ENCODE data around the gene DHFR2. TPM values are rescaled to one million over a fixed set of nuclear protein-coding genes. Genes with fewer than 3 reads are reported as not detected.
A peak's percentile ranks its signal among the peaks of the same experiment; 100 is the strongest.
"Not testable (repeated sequence)": the region's sequence is repeated elsewhere in the genome, so short reads cannot be mapped to it uniquely, and the experiment has no call there.

The DHFR2 gene
- 1 to 10 TPM; 1.5 to 1.9 TPM for polyA plus RNA-seq

- peak within 1 kb of the TSS; percentile 72 to 87 for H3K4me3 ChIP-seq (ENCODE audit: low read depth in 1 of 2, low read length in 2 of 2)
- peaks cover 0 to 8% of the 10 kb centered on the region in 2 donors for H3K4me1 ChIP-seq (ENCODE audit: control insufficient read depth in 2 of 2, insufficient read depth in 2 of 2, low read length in 1 of 2)
- 0 to 1% methylated on average over 52 of the region's 52 CpGs for WGBS, 2 donors
- H3K9me3 ChIP-seq (ENCODE audit: control insufficient read depth in 2 of 2, insufficient read depth in 1 of 2, low read depth in 1 of 2, low read length in 1 of 2), result no peaks in the 10 kb centered on the region
- H3K27ac ChIP-seq (ENCODE audit: low read depth in 2 of 2, low read length in 1 of 2), result peak within 1 kb of the TSS; percentile 92 to 97
- no peaks in the 10 kb centered on the region for H3K36me3 ChIP-seq (ENCODE audit: control insufficient read depth in 2 of 2, insufficient read depth in 2 of 2, low read length in 1 of 2)
- no peaks in the 10 kb centered on the region for H3K27me3 ChIP-seq (ENCODE audit: control insufficient read depth in 1 of 2, insufficient read depth in 2 of 2, low read length in 2 of 2)
Observed at GRCh38 chr3:94062513-94063404, at the start of gene DHFR2, which contains the start of gene NSUN3. Gene DHFR2 (minus strand): TSS chr3:94062916. CDS start chr3:94061511, 1,405 bp downstream. Gene NSUN3 (plus strand): TSS chr3:94063061. CDS start chr3:94063127, 66 bp downstream.

GRCh38 chr3:94110854-94111253 lies 48.1 kb upstream of the DHFR2 start:
- Histone ChIP-seq H3K4me1 (ENCODE audit: control insufficient read depth in 2 of 2, insufficient read depth in 2 of 2, low read length in 1 of 2) (no peaks in the 10 kb centered on the region), H3K27ac (ENCODE audit: low read depth in 2 of 2, low read length in 1 of 2) (no peak overlapping the region), H3K27me3 (ENCODE audit: control insufficient read depth in 1 of 2, insufficient read depth in 2 of 2, low read length in 2 of 2) (no peaks in the 10 kb centered on the region), H3K36me3 (ENCODE audit: control insufficient read depth in 2 of 2, insufficient read depth in 2 of 2, low read length in 1 of 2) (peaks cover 0 to 3% of the 10 kb centered on the region in 2 donors), H3K4me3 (ENCODE audit: low read depth in 1 of 2, low read length in 2 of 2) (no peak overlapping the region), H3K9me3 (ENCODE audit: control insufficient read depth in 2 of 2, insufficient read depth in 1 of 2, low read depth in 1 of 2, low read length in 1 of 2) (no peaks in the 10 kb centered on the region)

- not testable (repeated sequence) for H3K36me3 ChIP-seq (ENCODE audit: control insufficient read depth in 2 of 2, insufficient read depth in 2 of 2, low read length in 1 of 2); H3K27me3 ChIP-seq (ENCODE audit: control insufficient read depth in 1 of 2, insufficient read depth in 2 of 2, low read length in 2 of 2); H3K4me3 ChIP-seq (ENCODE audit: low read depth in 1 of 2, low read length in 2 of 2)
Observed at GRCh38 chr3:94110232-94110631, 47.5 kb upstream of the DHFR2 start.

GRCh38 chr3:94106268-94106667 lies 43.6 kb upstream of the DHFR2 start:
- H3K27me3 ChIP-seq (ENCODE audit: control insufficient read depth in 1 of 2, insufficient read depth in 2 of 2, low read length in 2 of 2), result no peaks in the 10 kb centered on the region
- WGBS, 2 donors, result 66 to 75% methylated on average over 5 of the region's 5 CpGs
- no peaks in the 10 kb centered on the region for H3K9me3 ChIP-seq (ENCODE audit: control insufficient read depth in 2 of 2, insufficient read depth in 1 of 2, low read depth in 1 of 2, low read length in 1 of 2)
- no peak overlapping the region for H3K27ac ChIP-seq (ENCODE audit: low read depth in 2 of 2, low read length in 1 of 2)
- no peak overlapping the region for H3K4me3 ChIP-seq (ENCODE audit: low read depth in 1 of 2, low read length in 2 of 2)
- H3K36me3 ChIP-seq (ENCODE audit: control insufficient read depth in 2 of 2, insufficient read depth in 2 of 2, low read length in 1 of 2), result peaks cover 0 to 3% of the 10 kb centered on the region in 2 donors
- H3K4me1 ChIP-seq (ENCODE audit: control insufficient read depth in 2 of 2, insufficient read depth in 2 of 2, low read length in 1 of 2), result no peaks in the 10 kb centered on the region

More at GRCh38 chr3:94110232-94110631, 47.5 kb upstream of the DHFR2 start:
- not testable (repeated sequence) for H3K9me3 ChIP-seq (ENCODE audit: control insufficient read depth in 2 of 2, insufficient read depth in 1 of 2, low read depth in 1 of 2, low read length in 1 of 2); H3K4me1 ChIP-seq (ENCODE audit: control insufficient read depth in 2 of 2, insufficient read depth in 2 of 2, low read length in 1 of 2); H3K27ac ChIP-seq (ENCODE audit: low read depth in 2 of 2, low read length in 1 of 2)

- H3K9me3 ChIP-seq (ENCODE audit: control insufficient read depth in 2 of 2, insufficient read depth in 1 of 2, low read depth in 1 of 2, low read length in 1 of 2), result no peaks in the 10 kb centered on the region
- peaks cover 0 to 6% of the 10 kb centered on the region in 2 donors for H3K36me3 ChIP-seq (ENCODE audit: control insufficient read depth in 2 of 2, insufficient read depth in 2 of 2, low read length in 1 of 2)
- 71 to 73% methylated on average over 4 of the region's 4 CpGs for WGBS, 2 donors
Observed at GRCh38 chr3:94101860-94102259, 39.1 kb upstream of the DHFR2 start.

GRCh38 chr3:94099311-94099710 lies 36.6 kb upstream of the DHFR2 start:
- H3K27ac ChIP-seq (ENCODE audit: low read depth in 2 of 2, low read length in 1 of 2), result no peak overlapping the region
- H3K27me3 ChIP-seq (ENCODE audit: control insufficient read depth in 1 of 2, insufficient read depth in 2 of 2, low read length in 2 of 2), result no peaks in the 10 kb centered on the region
- no peaks in the 10 kb centered on the region for H3K9me3 ChIP-seq (ENCODE audit: control insufficient read depth in 2 of 2, insufficient read depth in 1 of 2, low read depth in 1 of 2, low read length in 1 of 2)
- H3K36me3 ChIP-seq (ENCODE audit: control insufficient read depth in 2 of 2, insufficient read depth in 2 of 2, low read length in 1 of 2), result peaks cover 5 to 8% of the 10 kb centered on the region in 2 donors
- no peak overlapping the region for H3K4me3 ChIP-seq (ENCODE audit: low read depth in 1 of 2, low read length in 2 of 2)
- H3K4me1 ChIP-seq (ENCODE audit: control insufficient read depth in 2 of 2, insufficient read depth in 2 of 2, low read length in 1 of 2), result no peaks in the 10 kb centered on the region
- 86 to 100% methylated on average over 1 of the region's 1 CpG for WGBS, 2 donors

More at GRCh38 chr3:94101860-94102259, 39.1 kb upstream of the DHFR2 start:
- Histone ChIP-seq H3K27me3 (ENCODE audit: control insufficient read depth in 1 of 2, insufficient read depth in 2 of 2, low read length in 2 of 2) (no peaks in the 10 kb centered on the region), H3K27ac (ENCODE audit: low read depth in 2 of 2, low read length in 1 of 2) (no peak overlapping the region), H3K4me1 (ENCODE audit: control insufficient read depth in 2 of 2, insufficient read depth in 2 of 2, low read length in 1 of 2) (no peaks in the 10 kb centered on the region), H3K4me3 (ENCODE audit: low read depth in 1 of 2, low read length in 2 of 2) (no peak overlapping the region)

GRCh38 chr3:94098452-94098851 lies 35.7 kb upstream of the DHFR2 start:
- H3K36me3 ChIP-seq (ENCODE audit: control insufficient read depth in 2 of 2, insufficient read depth in 2 of 2, low read length in 1 of 2), result peaks cover 7 to 8% of the 10 kb centered on the region in 2 donors
- WGBS, 2 donors, result 74 to 82% methylated on average over 3 of the region's 3 CpGs
- H3K27me3 ChIP-seq (ENCODE audit: control insufficient read depth in 1 of 2, insufficient read depth in 2 of 2, low read length in 2 of 2), result no peaks in the 10 kb centered on the region

GRCh38 chr3:94095111-94095510 lies 32.4 kb upstream of the DHFR2 start:
- H3K4me1 ChIP-seq (ENCODE audit: control insufficient read depth in 2 of 2, insufficient read depth in 2 of 2, low read length in 1 of 2), result no peaks in the 10 kb centered on the region
- H3K9me3 ChIP-seq (ENCODE audit: control insufficient read depth in 2 of 2, insufficient read depth in 1 of 2, low read depth in 1 of 2, low read length in 1 of 2), result no peaks in the 10 kb centered on the region
- H3K27ac ChIP-seq (ENCODE audit: low read depth in 2 of 2, low read length in 1 of 2), result no peak overlapping the region
- H3K36me3 ChIP-seq (ENCODE audit: control insufficient read depth in 2 of 2, insufficient read depth in 2 of 2, low read length in 1 of 2), result peaks cover 6 to 8% of the 10 kb centered on the region in 2 donors
- no peak overlapping the region for H3K4me3 ChIP-seq (ENCODE audit: low read depth in 1 of 2, low read length in 2 of 2)
- no peaks in the 10 kb centered on the region for H3K27me3 ChIP-seq (ENCODE audit: control insufficient read depth in 1 of 2, insufficient read depth in 2 of 2, low read length in 2 of 2)
- WGBS, 2 donors, result 100% methylated on average over 2 of the region's 2 CpGs

More at GRCh38 chr3:94098452-94098851, 35.7 kb upstream of the DHFR2 start:
- no peaks in the 10 kb centered on the region for H3K4me1 ChIP-seq (ENCODE audit: control insufficient read depth in 2 of 2, insufficient read depth in 2 of 2, low read length in 1 of 2)
- H3K4me3 ChIP-seq (ENCODE audit: low read depth in 1 of 2, low read length in 2 of 2), result no peak overlapping the region
- H3K9me3 ChIP-seq (ENCODE audit: control insufficient read depth in 2 of 2, insufficient read depth in 1 of 2, low read depth in 1 of 2, low read length in 1 of 2), result no peaks in the 10 kb centered on the region
- no peak overlapping the region for H3K27ac ChIP-seq (ENCODE audit: low read depth in 2 of 2, low read length in 1 of 2)

GRCh38 chr3:94093151-94093550 lies 30.4 kb upstream of the DHFR2 start:
- WGBS, 2 donors, result 78 to 86% methylated on average over 1 of the region's 1 CpG
- no peaks in the 10 kb centered on the region for H3K27me3 ChIP-seq (ENCODE audit: control insufficient read depth in 1 of 2, insufficient read depth in 2 of 2, low read length in 2 of 2)
- no peaks in the 10 kb centered on the region for H3K9me3 ChIP-seq (ENCODE audit: control insufficient read depth in 2 of 2, insufficient read depth in 1 of 2, low read depth in 1 of 2, low read length in 1 of 2)
- no peak overlapping the region for H3K4me3 ChIP-seq (ENCODE audit: low read depth in 1 of 2, low read length in 2 of 2)
- no peaks in the 10 kb centered on the region for H3K4me1 ChIP-seq (ENCODE audit: control insufficient read depth in 2 of 2, insufficient read depth in 2 of 2, low read length in 1 of 2)
- H3K36me3 ChIP-seq (ENCODE audit: control insufficient read depth in 2 of 2, insufficient read depth in 2 of 2, low read length in 1 of 2), result peaks cover 2 to 8% of the 10 kb centered on the region in 2 donors
- no peak overlapping the region for H3K27ac ChIP-seq (ENCODE audit: low read depth in 2 of 2, low read length in 1 of 2)

GRCh38 chr3:94092086-94092485 lies 29.4 kb upstream of the DHFR2 start:
- no peak overlapping the region for H3K4me3 ChIP-seq (ENCODE audit: low read depth in 1 of 2, low read length in 2 of 2)
- no peak overlapping the region for H3K27ac ChIP-seq (ENCODE audit: low read depth in 2 of 2, low read length in 1 of 2)
- H3K4me1 ChIP-seq (ENCODE audit: control insufficient read depth in 2 of 2, insufficient read depth in 2 of 2, low read length in 1 of 2), result no peaks in the 10 kb centered on the region
- peaks cover 2 to 8% of the 10 kb centered on the region in 2 donors for H3K36me3 ChIP-seq (ENCODE audit: control insufficient read depth in 2 of 2, insufficient read depth in 2 of 2, low read length in 1 of 2)
- H3K27me3 ChIP-seq (ENCODE audit: control insufficient read depth in 1 of 2, insufficient read depth in 2 of 2, low read length in 2 of 2), result no peaks in the 10 kb centered on the region
- 97 to 99% methylated on average over 1 of the region's 1 CpG for WGBS, 2 donors
- H3K9me3 ChIP-seq (ENCODE audit: control insufficient read depth in 2 of 2, insufficient read depth in 1 of 2, low read depth in 1 of 2, low read length in 1 of 2), result no peaks in the 10 kb centered on the region
